A549 (cell line): Measurements from ENCODE around the gene CFAP68.

Experiments used
- CHD2 ChIP-seq: fragments of 150-350 bp; IDR thresholded peaks from 2 replicates; pipeline ENCODE4 v1.6.1; 2014; ENCODE audit warnings: low read length; ENCODE audit not compliant: partially characterized antibody
- CTCF ChIP-seq: fragments of >200 bp; sonication (Bioruptor Twin); formaldehyde crosslinking; IDR thresholded peaks from 3 replicates; pipeline ENCODE4 v1.5.1; 2016
- FOSL2 ChIP-seq, 2 experiments: fragments of 450-650 bp in 1 of 2; fragments of >200 bp in 1 of 2; sonication (Bioruptor Twin) in 1 of 2; formaldehyde crosslinking; IDR thresholded peaks; 2 replicates each; pipeline versions ENCODE4 v1.5.0 to v1.6.1; 2016 to 2020; ENCODE audit warnings: mild to moderate bottlenecking in 1 of 2, moderate library complexity in 1 of 2
- KDM1A ChIP-seq: fragments of 200-600 bp; sonication (generic); IDR thresholded peaks from 2 replicates; pipeline ENCODE4 v1.6.1; 2016; ENCODE audit warnings: low read depth, mild to moderate bottlenecking
- POLR2A ChIP-seq: IDR thresholded peaks from 2 replicates; pipeline ENCODE4 v1.6.1; 2012; ENCODE audit warnings: mild to moderate bottlenecking, low read length
- RAD21 ChIP-seq, 2 experiments: fragments of >200 bp in 1 of 2; sonication (Bioruptor Twin) in 1 of 2; formaldehyde crosslinking in 1 of 2; IDR thresholded peaks in 1 of 2; conservative IDR thresholded peaks in 1 of 2; 2 replicates in 1 of 2; 3 replicates in 1 of 2; pipeline ENCODE4 v1.6.1; 2012 to 2018; ENCODE audit warnings: inconsistent platforms in 1 of 2
- REST ChIP-seq: fragments of 200-600 bp; sonication (generic); IDR thresholded peaks from 2 replicates; pipeline ENCODE4 v1.6.1; 2016; ENCODE audit warnings: antibody characterized with exemption, mild to moderate bottlenecking, moderate library complexity
- RFX5 ChIP-seq: fragments of 450-650 bp; IDR thresholded peaks from 2 replicates; pipeline ENCODE4 v1.7.1; 2014; ENCODE audit warnings: antibody characterized with exemption, mild to moderate bottlenecking, moderate library complexity
- SMC3 ChIP-seq: fragments of >200 bp; sonication (Bioruptor Twin); formaldehyde crosslinking; IDR thresholded peaks from 3 replicates; pipeline ENCODE4 v1.6.1; 2018; ENCODE audit warnings: inconsistent platforms
- SREBF2 ChIP-seq: fragments of 450-650 bp; IDR thresholded peaks from 2 replicates; pipeline ENCODE4 v1.6.1; 2014; ENCODE audit warnings: mild to moderate bottlenecking, moderate library complexity
- TF ChIP-seq, protein P1 (sequence below): fragments of 450-650 bp; IDR thresholded peaks from 2 replicates; pipeline ENCODE4 v1.6.1; 2014; ENCODE audit warnings: antibody characterized with exemption

GRCh38 chr11:111852103-111852502 lies 27.2 kb upstream of the CFAP68 start:
- TF ChIP-seq RAD21 (conservative IDR thresholded peaks at IDR 0.05 in 1 of 2, IDR thresholded peaks at IDR 0.05 in 1 of 2) (no peak), REST (no peak), CTCF (no peak), FOSL2 (IDR thresholded peaks at IDR 0.05) (no peak), FOSL2 (CRISPR knock-in tag; IDR thresholded peaks at IDR 0.05) (no peak), SREBF2 (no peak), CHD2 (no peak), RFX5 (no peak), POLR2A (no peak), KDM1A (no peak), SMC3 (no peak)
- TF ChIP-seq, protein P1, sequence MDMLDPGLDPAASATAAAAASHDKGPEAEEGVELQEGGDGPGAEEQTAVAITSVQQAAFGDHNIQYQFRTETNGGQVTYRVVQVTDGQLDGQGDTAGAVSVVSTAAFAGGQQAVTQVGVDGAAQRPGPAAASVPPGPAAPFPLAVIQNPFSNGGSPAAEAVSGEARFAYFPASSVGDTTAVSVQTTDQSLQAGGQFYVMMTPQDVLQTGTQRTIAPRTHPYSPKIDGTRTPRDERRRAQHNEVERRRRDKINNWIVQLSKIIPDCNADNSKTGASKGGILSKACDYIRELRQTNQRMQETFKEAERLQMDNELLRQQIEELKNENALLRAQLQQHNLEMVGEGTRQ: no peak
